GM19452 (cell line): ENCODE measurements around the gene MCRIP2.

Source experiments
- ATAC-seq: cut with Tn5 transposase; IDR thresholded peaks from one replicate; pipeline ENCODE4 v1.9.1; 2021; ENCODE audit not compliant: unreplicated experiment

Gene MCRIP2

GRCh38 chr16:647173-647902 lies 5.7 kb downstream of the MCRIP2 start:
- ATAC-seq, result no peak

- no peak for ATAC-seq
These were observed 6.6 kb downstream of the MCRIP2 start for GRCh38 chr16:648071-648780.

GRCh38 chr16:648781-649589 lies 7.4 kb downstream of the MCRIP2 start, which contains the start of gene WDR90:
Gene WDR90, plus strand, starts transcription at chr16:649365. Its CDS starts 52 bp downstream, at chr16:649417.
- ATAC-seq, result peak; percentile 79

- ATAC-seq, result peak; percentile 25
These were observed 8.0 kb downstream of the MCRIP2 start for GRCh38 chr16:649631-650030.

GRCh38 chr16:651844-652243 lies 10.2 kb downstream of the MCRIP2 start:
- ATAC-seq, result no peak

- no peak for ATAC-seq
These were observed 11.1 kb downstream of the MCRIP2 start for GRCh38 chr16:652454-653305.

GRCh38 chr16:654034-654433 lies 12.4 kb downstream of the MCRIP2 start:
- ATAC-seq, result no peak

- ATAC-seq, result no peak
These were observed 15.9 kb downstream of the MCRIP2 start for GRCh38 chr16:657487-657886.

- no peak for ATAC-seq
These were observed 17.3 kb downstream of the MCRIP2 start for GRCh38 chr16:658679-659571.

- ATAC-seq, result no peak
These were observed 18.0 kb downstream of the MCRIP2 start for GRCh38 chr16:659618-660017.

- no peak for ATAC-seq
These were observed 18.5 kb downstream of the MCRIP2 start for GRCh38 chr16:660132-660458.

- no peak for ATAC-seq
These were observed 19.0 kb downstream of the MCRIP2 start for GRCh38 chr16:660459-661183.

- ATAC-seq, result no peak
These were observed 19.7 kb downstream of the MCRIP2 start for GRCh38 chr16:661184-661821.

GRCh38 chr16:662095-662494 lies 20.5 kb downstream of the MCRIP2 start:
- no peak for ATAC-seq

GRCh38 chr16:662597-662996 lies 21.0 kb downstream of the MCRIP2 start:
- ATAC-seq, result no peak

- no peak for ATAC-seq
These were observed 24.9 kb downstream of the MCRIP2 start for GRCh38 chr16:666572-666971.

- ATAC-seq, result no peak
These were observed 25.6 kb downstream of the MCRIP2 start for GRCh38 chr16:667113-667779.
